ENCODE measurements around the gene SYNE4. TPM values are rescaled to one million over a fixed set of nuclear protein-coding genes. Genes with fewer than 3 reads are reported as not detected.

The SYNE4 gene
- total RNA-seq, 2 donors from 2014 or later, result 1.5 to 3.9 TPM

DNA sequence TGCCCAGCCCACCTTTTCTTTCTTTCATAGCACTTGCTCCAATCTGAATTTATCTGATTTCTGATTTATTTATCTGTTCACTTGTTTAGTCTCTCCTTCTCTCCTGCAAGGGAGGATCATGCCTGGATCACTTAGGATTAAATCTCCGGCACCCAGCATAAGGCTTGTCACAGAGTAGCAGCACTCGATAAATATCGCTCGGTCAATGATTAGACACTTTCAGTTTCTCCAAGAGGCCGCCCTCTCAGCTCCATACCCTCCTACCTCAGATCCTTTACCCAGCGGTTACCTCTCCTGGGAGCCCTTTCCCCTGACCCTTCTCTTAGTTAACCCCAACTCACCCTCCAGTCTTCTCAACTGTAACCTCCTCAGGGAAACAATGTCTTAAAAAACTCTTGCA, 22.7 kb upstream of the SYNE4 start:
- no peak overlapping the region for H3K4me3 Mint-ChIP-seq
- no peak overlapping the region for H3K27ac Mint-ChIP-seq
- no peak for ATAC-seq (replicated peaks)
- H3K4me1 Mint-ChIP-seq, result peaks cover 15% of the 10 kb centered on the region
- H3K36me3 Mint-ChIP-seq (ENCODE audit: low read depth), result peaks cover 27% of the 10 kb centered on the region
- H3K9me3 Mint-ChIP-seq, result no peaks in the 10 kb centered on the region
- H3K27me3 Mint-ChIP-seq, result no peaks in the 10 kb centered on the region

GRCh38 chr19:36030264-36031148, 21.9 kb upstream of the SYNE4 start:
- H3K4me3 Mint-ChIP-seq, result no peak overlapping the region
- no peaks in the 10 kb centered on the region for H3K27me3 Mint-ChIP-seq
- H3K36me3 Mint-ChIP-seq (ENCODE audit: low read depth), result peaks cover 27% of the 10 kb centered on the region
- no peak overlapping the region for H3K27ac Mint-ChIP-seq
- peaks cover 9% of the 10 kb centered on the region for H3K4me1 Mint-ChIP-seq
- H3K9me3 Mint-ChIP-seq, result no peaks in the 10 kb centered on the region
- peak; percentile 23 for ATAC-seq (replicated peaks)

DNA sequence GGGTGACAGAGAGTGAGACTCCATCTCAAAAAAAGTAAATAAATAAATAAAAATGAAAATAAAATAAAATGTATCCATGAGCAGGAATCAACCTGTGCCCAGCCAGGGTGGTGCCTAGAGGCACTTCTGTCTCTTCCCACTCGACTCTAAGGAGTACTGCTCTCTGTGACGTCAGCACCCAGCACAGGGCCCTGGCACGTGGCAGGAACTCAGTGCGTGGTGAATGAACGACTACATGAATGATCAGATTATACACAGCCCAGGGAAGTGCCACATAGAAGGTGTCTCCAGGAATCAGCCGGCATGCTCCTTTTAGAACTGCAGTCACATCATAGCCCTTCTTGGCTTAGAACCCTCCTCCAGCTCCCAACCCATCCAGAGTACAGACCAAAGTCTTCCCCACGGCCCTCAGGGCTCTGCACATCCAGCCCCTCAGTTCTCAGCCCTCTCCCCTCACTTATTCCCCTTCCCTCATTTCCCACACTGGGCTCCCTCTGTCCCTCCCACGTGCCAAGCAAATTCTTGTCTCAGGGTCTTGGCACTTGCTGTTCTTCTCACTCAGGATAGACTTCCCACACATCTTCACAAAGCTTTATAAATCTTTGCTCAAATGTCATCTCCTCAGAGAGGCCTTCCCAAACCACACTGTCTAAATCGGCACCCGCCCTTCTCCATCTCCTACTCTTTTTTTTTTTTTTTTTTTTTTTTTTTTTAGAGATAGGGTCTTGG, 19.9 kb upstream of the SYNE4 start:
- peaks cover 5% of the 10 kb centered on the region for H3K4me1 Mint-ChIP-seq
- no peaks in the 10 kb centered on the region for H3K27me3 Mint-ChIP-seq
- no peak for ATAC-seq (replicated peaks)
- no peak overlapping the region for H3K4me3 Mint-ChIP-seq
- peaks cover 22% of the 10 kb centered on the region for H3K36me3 Mint-ChIP-seq (ENCODE audit: low read depth)
- no peaks in the 10 kb centered on the region for H3K9me3 Mint-ChIP-seq
- no peak overlapping the region for H3K27ac Mint-ChIP-seq

GRCh38 chr19:36027696-36028095, 19.1 kb upstream of the SYNE4 start:
- Mint-ChIP-seq H3K36me3 (ENCODE audit: low read depth) (peaks cover 28% of the 10 kb centered on the region), H3K9me3 (no peaks in the 10 kb centered on the region), H3K4me3 (no peak overlapping the region), H3K4me1 (peaks cover 5% of the 10 kb centered on the region), H3K27me3 (no peaks in the 10 kb centered on the region), H3K27ac (no peak overlapping the region)
- ATAC-seq (replicated peaks), result no peak

GRCh38 chr19:36026091-36026876, 17.7 kb upstream of the SYNE4 start:
- Mint-ChIP-seq H3K4me1 (peaks cover 5% of the 10 kb centered on the region), H3K9me3 (no peaks in the 10 kb centered on the region), H3K27me3 (no peaks in the 10 kb centered on the region), H3K36me3 (ENCODE audit: low read depth) (peaks cover 29% of the 10 kb centered on the region), H3K27ac (no peak overlapping the region), H3K4me3 (no peak overlapping the region)
- no peak for ATAC-seq (replicated peaks)

DNA sequence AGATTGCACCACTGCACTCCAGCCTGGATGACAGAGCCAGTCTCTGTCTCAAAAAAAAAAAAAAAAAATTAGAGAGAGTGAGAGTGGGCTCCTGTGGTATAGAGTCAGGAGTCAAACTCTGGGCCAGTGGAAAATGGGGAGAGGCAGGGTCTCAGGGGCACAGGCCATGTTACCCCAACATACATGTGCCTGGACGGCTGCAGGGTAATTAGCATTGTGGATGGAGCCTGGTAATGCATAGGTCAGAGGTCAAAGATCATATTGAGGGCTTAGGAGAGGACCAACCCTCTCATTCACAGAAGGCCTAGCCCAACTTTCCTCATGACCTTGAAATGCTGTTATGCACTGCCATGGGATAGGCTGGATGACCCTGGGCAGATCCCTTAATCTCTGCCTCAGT, 16.9 kb upstream of the SYNE4 start:
- no peak for ATAC-seq (replicated peaks)
- peaks cover 34% of the 10 kb centered on the region for H3K36me3 Mint-ChIP-seq (ENCODE audit: low read depth)
- H3K27ac Mint-ChIP-seq, result no peak overlapping the region
- H3K4me3 Mint-ChIP-seq, result no peak overlapping the region
- H3K4me1 Mint-ChIP-seq, result peaks cover 5% of the 10 kb centered on the region
- H3K27me3 Mint-ChIP-seq, result no peaks in the 10 kb centered on the region
- no peaks in the 10 kb centered on the region for H3K9me3 Mint-ChIP-seq

DNA sequence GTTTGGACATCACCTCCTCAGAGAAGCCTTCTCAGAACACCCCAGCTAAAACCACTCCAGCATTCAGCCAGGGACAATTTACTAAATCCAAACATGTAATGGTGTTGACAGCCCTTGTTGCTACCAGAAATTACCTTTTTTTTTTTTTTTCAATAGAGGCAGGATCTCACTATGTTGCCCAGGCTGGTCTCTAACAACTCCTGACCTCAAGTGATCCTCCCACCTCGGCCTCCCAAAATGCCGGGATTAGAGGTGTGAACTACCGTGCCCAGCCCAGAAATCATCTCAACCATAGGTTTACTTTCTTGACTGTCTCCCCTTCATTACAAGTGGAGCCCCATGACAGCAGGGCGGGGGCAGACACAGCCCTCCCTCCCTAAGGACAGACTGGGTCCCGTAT, 14.8 kb upstream of the SYNE4 start:
- Mint-ChIP-seq H3K36me3 (ENCODE audit: low read depth) (peaks cover 35% of the 10 kb centered on the region), H3K27ac (no peak overlapping the region), H3K4me3 (no peak overlapping the region), H3K4me1 (peaks cover under 1% of the 10 kb centered on the region), H3K9me3 (no peaks in the 10 kb centered on the region), H3K27me3 (no peaks in the 10 kb centered on the region)
- no peak for ATAC-seq (replicated peaks)

DNA sequence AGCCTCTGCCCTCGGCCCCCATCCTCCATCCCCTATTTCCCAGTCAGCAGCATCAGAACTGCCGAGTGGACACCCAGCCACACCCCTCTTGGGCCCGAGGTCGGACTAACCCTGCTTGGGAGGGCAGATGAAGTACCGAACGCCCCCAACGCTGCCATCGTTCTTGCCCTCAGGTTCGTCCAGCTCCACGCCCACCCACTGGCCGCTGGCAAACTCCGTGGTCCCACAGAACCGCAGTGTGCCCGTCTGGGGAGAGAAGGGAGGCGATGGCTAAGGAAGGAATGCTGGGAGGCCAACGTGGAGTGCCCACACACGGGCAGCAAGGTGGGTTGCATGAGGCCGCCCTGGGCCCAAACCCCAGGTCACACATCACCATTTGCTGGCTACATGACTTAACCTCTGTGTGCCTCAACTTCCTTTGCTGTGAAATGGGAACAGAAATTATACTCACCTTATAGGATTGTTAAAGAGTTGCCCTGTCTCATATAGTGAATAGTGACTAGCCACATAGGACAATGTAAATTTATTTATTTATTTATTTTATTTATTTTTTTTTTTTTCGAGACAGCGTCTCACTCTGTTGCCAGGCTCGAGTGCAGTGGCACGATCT, 10.6 kb upstream of the SYNE4 start:
- Mint-ChIP-seq H3K27me3 (no peaks in the 10 kb centered on the region), H3K4me1 (peaks cover 16% of the 10 kb centered on the region), H3K4me3 (no peak overlapping the region), H3K9me3 (no peaks in the 10 kb centered on the region), H3K36me3 (ENCODE audit: low read depth) (peaks cover 42% of the 10 kb centered on the region), H3K27ac (no peak overlapping the region)
- ATAC-seq (replicated peaks), result no peak

DNA sequence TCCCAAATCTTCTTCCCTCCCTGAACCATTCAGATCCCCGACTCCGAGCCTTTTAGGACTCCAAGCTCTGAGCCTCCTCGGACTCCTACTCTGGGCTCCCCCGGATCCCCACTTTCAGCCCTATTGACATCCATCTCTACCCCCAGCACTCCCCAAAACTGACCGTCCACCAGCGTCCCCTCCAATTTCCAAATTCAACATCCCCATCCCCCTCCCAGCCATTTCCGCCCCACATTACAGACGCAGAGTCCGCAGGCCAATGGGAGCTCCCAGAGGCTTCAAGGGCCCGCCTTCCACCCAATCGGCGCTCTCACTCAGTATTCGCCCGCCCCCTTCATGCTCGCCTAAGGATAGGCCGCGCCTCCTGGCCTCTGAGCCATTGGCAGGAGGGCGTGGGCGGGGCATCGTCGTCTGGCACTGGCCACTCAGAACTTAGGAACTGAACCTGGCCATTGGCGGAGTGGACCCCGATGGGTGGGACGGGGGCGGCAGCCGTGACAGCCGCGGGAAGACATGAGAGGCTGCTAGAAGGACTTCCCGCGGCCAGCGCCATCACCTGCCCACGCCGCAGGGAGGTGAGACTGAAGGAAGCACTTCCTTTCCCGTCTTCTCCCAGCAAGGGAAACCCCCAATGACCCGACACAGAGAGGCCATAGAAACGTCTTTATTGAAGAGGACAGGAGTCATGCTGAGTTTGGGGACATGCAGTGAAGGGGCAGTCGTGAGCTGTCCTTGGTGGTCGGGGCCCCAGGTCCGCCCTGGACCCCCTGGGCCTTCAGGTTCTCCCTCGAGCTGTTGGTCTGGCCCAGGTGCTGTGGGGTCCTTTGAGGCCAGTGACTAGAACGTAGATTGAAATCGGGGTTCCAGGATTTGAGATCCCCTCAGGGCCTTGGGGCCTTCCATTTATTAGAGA, 5.7 kb upstream of the SYNE4 start, which contains the start of gene ALKBH6:
ALKBH6 (minus strand) TSS at position 202 of the 913 bp plus-strand sequence. CDS start 816 bp downstream, outside the sequence.
- peaks cover 16% of the 10 kb centered on the region for H3K36me3 Mint-ChIP-seq (ENCODE audit: low read depth)
- no peaks in the 10 kb centered on the region for H3K9me3 Mint-ChIP-seq
- peak within 1 kb of the TSS; percentile 98 for H3K4me3 Mint-ChIP-seq
- H3K27me3 Mint-ChIP-seq, result no peaks in the 10 kb centered on the region
- peak within 1 kb of the TSS; percentile 97 for H3K27ac Mint-ChIP-seq
- ATAC-seq (replicated peaks), result peak; percentile 97
- H3K4me1 Mint-ChIP-seq, result peaks cover 35% of the 10 kb centered on the region

DNA sequence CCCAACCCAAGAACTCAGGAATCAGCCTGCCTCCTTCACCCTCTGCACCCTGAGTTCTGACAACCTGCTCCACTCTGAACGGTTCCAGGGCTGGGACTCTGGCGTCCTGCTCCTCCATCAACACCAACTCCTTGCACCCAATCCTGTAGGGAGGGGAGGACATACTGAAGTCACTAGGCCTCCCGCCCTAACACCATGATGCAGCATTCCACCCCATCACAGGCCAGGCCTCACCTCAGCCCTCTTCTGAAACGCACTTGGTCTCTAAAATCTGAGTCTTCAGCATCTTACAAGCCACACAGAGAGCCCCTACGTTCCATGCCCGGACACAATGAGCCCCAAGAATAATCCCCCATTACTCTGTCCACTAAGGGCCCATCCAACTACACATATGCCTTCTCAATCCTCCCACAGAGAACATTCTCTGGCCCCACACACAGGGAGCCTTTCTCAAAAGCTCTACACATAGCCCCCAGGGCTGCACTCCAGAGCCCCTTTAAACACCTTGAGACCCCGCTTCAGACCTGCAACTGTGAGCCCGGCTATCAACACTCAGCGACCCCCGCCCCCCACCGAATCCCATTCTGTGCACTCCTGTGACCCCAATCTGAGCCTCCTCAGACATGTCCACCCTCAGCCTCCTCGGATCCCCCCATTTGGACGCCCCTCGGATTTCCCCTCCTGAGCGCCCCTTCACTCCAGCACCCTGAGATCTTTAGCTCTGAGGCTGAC, 4.8 kb upstream of the SYNE4 start:
- H3K27me3 Mint-ChIP-seq, result no peaks in the 10 kb centered on the region
- H3K4me1 Mint-ChIP-seq, result peaks cover 35% of the 10 kb centered on the region
- peak; percentile 0 for ATAC-seq (replicated peaks)

DNA sequence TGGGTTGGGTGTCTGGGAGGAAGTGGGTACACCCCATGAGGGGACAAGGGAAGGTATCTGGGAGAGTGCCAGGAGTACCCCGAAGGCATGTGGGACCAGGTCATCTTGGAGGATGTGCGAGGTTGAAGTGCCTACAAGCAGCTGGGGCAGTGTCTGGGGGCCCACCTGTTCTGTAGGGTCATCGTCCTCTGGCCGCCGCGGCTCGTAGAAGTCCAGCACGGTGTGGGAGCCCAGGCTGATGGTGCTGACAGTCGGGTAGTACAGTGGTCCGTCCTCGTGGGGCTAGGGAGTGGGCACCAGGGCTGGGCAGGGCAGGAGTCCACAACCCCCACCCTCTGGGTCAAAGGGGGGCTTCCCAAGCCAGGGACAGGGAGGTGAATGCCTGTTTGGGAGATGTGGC, 1.8 kb upstream of the SYNE4 start:
- H3K4me3 Mint-ChIP-seq, result peak overlapping the region; percentile 72
- peaks cover 29% of the 10 kb centered on the region for H3K4me1 Mint-ChIP-seq
- H3K27me3 Mint-ChIP-seq, result no peaks in the 10 kb centered on the region
- no peak for ATAC-seq (replicated peaks)
- H3K9me3 Mint-ChIP-seq, result no peaks in the 10 kb centered on the region
- peaks cover 10% of the 10 kb centered on the region for H3K36me3 Mint-ChIP-seq (ENCODE audit: low read depth)
- peak overlapping the region; percentile 70 for H3K27ac Mint-ChIP-seq

More for the DNA sequence above, 4.8 kb upstream of the SYNE4 start:
- Mint-ChIP-seq H3K36me3 (ENCODE audit: low read depth) (peaks cover 15% of the 10 kb centered on the region), H3K27ac (peak overlapping the region; percentile 97), H3K4me3 (peak overlapping the region; percentile 98), H3K9me3 (no peaks in the 10 kb centered on the region)

DNA sequence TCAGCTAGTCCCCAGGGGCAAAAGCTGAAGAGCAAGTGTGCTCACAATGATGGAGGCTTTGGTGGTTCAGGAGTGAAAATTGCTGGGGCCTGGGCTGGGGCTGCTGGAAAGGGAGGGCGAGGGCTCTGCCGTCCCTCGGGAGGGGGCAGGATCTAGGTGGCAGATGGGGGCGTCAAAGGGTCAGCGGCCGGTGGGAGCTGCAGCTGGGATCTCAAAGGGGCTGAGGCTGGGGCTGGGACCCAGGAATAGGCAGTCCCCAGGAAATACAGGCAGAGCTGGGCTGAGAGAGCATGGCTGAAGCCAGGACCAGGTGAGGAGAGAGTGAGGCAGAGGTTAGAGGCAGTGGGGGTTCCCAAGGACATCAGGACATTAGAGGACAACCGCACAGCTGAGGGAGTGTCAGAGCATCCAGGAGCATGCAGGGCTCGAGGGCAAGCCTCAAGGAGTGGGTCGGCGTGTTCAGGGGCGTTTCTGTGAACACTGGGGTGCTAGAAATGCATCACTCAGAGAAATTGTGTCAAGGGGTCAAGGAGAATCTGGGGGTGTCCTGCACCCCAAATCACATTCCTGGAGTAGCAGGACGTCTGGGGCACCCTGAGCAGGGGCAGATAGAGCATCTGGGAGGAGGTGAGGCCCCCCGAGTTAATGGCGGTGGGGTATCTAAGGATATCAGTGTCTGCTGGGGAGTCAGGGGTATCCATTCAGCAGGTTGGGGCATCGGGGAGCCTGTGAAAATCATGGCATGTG, 1.2 kb upstream of the SYNE4 start:
- H3K9me3 Mint-ChIP-seq, result no peaks in the 10 kb centered on the region
- ATAC-seq (replicated peaks), result no peak
- H3K36me3 Mint-ChIP-seq (ENCODE audit: low read depth), result peaks cover 10% of the 10 kb centered on the region
- H3K27ac Mint-ChIP-seq, result peak overlapping the region; percentile 70
- H3K4me3 Mint-ChIP-seq, result peak overlapping the region; percentile 72
- peaks cover 24% of the 10 kb centered on the region for H3K4me1 Mint-ChIP-seq
- no peaks in the 10 kb centered on the region for H3K27me3 Mint-ChIP-seq

Measured in activated T-helper 17 cell treated with anti-CD3 and anti-CD28 coated beads, Interleukin-2, amount 50 U/mL, for 72 hours (primary cell).